Stromal cell of bone marrow (primary cell): ENCODE measurements around the gene ZBTB24.

ENCODE experiments used
- DNase-seq: peaks from one replicate; pipeline ENCODE4 v3.0.0-alpha.2; 2012; ENCODE audit warnings: low read depth

The ZBTB24 gene

DNA sequence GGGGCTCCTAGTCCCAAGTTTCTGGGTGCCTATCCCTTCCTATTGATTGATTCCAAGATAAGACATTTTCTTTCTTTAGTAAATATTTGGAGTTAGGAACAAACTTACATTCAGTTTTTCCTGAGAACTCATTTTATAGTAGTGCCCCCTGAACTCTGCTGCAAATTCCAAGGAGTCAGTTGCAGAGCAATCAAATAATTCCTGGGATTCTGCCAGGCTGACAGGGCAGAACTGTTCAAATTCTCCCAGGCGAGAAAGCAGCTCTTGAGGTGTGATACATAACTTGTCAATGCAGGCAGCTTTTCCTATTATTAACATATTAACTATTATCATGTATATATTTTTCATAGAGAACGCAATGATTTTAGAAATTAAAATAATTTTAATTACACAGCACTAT is 15.9 kb upstream of the ZBTB24 start:
- DNase-seq = no peak

DNA sequence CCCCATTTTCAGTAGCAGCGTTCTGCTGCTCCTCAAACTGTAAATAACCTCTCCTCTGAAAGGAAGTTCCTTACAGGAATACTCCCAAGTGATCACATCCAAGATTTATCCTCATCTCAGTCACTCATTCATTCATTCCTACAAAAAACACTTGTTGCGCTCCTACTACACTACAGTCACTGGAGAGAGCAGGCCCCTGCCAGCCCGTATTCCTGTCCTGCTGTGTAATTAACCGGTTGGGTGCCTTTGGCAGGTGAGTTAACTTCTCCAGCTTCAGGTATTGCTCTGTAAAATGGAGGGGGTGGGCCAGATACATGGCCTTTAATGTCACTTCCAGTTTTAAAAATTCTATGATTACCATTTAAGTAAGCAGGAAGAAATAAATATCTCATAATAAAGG is 15.0 kb upstream of the ZBTB24 start:
- no peak for DNase-seq

DNA sequence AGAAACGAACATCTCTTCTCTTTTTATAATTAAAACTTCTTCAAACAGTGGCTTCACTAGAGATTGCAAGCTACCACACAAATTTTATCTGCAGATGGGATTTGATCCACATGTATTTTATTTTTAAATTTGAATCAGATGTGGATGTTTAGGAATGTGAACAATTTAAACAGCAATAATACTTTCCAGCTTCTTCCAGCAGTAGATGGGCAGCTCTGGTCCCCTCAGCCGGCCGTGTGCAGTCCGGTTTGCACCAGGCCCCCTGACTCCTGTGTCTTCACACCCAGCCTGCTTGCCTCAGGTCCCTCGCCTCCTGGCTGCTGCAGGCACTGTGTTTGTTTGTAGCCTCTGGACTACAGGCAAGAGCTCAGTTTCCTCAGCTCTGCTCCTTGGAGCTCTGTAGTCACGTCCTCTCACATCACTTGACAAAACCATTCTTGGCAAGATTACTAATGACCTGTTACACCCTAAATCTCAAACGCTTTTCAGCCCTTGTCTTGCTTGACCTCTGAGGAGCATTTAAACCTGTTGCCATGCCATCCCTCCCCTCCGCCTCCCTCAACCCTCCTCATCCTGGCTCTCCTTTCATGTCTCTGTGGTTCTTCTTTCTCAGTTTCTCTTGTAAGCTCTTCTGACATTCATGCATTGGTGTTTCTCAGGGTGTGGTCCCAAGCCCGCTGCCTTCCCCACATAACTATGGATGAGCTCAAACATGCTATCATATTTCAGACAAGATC is 13.2 kb upstream of the ZBTB24 start:
- DNase-seq = no peak

DNA sequence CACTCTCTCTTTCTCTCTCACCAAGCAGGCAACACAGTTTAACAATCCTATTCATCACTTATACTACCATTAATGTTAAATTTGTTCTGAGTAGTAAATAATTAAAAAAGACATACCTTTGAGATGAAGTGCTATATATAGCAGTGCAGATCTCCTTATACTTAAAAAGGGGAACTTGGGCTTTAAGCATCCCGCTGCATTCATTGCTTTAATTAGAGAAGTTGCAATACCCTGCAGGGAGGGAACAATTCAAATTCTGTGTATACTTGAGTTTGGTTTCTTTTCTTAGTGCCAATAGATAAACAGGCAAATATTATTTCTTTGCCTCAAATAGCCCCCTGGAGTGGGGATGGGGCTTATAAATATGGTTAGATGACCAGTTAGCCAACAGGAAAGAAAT is 10.8 kb upstream of the ZBTB24 start:
- no peak for DNase-seq

DNA sequence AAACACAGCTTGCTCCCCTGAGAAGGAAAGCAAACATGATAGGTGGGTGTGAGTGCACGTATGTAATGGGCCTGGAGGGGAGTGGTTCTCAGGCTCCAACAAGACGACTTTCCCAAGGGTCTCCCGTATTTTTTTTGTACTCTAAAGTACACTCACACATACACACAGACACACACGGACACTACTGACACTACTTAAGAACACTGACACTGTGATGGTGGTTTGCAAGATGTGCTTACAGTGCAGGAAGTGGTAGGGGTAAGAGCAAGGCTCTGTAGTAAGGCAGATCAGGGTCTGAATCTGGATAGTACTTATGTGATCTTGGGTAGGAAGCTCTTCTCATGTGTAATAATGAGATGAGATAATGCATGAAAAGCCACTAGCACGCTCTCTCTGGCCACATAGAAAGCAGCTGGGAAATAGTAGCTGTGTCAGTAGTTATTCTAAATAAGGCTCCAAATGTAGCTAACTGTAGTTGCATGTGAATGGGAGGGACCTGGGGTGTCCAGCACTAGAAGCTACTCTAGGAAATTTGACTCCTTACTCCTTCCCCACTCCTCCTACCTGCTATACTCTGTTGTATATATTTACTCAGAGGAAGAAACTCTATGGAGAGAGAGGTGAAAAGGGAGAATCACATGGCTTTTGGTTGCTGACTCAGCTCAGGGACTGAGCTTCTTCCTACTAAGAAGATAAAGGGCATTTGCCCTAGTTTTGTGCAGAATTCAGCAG is 8.4 kb upstream of the ZBTB24 start:
- DNase-seq = no peak

DNA sequence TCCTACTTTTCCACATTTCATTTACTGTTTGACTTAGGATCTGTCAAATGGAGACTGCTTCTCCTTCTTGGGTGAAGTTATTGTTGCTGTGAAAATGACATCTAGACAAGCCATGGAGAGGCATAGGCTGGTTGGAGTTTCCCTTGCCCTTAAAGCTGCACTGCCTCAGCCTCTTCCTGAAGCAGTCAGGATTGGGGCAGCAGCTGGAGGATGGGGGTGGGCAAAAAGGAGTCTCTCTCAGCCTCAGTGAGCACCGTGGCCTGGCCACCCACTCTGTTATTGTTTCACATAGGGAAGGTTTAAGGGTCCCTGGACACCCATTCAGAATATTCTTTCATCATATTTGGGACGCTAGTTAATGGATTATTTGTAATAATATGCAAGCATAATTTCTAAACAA is 7.7 kb upstream of the ZBTB24 start:
- no peak for DNase-seq

DNA sequence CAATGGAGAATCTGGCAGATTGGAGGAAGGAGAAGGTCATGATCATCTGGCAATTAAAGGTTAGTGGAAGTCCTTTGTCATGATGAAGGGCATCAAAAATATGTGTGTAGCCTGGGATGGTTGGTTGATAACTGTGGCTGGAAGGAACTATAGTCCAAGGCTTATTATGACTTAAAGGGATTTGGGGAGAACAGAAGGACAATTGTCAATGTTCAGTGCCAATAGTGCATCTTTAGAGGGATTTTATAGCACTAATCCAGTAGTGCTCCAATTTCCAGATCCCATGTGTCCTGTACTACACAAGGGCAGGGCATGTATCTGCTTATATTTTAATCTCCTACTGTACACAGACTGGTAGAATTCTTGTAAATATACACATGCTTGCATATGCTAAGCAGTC is 5.0 kb upstream of the ZBTB24 start:
- DNase-seq = no peak

DNA sequence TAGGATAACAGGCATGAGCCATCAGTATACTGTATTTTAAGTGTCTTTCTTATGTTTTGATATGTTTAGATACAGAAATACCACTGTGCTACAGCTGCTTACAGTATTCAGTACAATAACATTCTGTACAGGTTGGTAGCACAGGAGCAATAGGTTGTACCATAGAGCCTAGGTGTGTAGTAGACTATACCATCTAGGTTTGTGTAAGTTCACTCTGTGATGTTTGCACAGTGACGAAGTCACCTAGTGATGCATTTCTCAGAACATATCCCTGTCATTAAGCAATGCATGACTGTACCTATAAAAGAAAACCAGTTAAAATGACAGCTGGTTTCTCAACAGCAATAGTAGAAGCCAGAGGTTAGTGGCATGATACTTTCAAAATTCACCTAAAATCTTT is 3.0 kb upstream of the ZBTB24 start:
- DNase-seq = no peak

DNA sequence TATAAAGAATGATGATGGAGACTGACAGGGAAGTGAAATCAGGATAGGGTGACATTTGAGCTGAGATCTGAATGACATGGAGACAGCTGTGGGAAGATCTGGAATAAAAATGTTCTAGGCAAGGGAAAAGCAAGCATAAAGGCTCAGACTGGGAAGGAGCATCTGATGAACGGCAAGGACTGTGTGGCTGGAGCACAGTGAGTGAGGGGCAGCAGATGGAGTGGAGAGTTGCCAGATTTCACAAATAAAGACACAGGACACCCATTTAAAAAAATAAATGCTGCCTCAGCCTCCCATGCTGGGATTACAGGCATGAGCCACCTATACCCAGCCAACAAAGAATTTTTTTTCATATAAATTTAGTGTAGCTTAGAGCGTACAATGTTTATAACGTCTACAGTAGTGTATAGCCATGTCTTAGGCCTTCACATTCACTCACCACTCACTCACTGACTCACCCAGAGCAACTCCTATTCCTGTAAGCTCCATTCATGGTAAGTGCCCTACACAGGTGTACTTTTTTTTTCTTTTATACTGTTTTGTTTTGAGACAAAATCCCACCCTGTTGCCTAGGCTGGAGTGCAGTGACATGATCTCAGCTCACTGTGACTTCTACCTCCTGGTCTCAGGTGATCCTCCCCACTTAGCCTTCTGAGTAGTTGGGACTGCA is 2.4 kb upstream of the ZBTB24 start:
- DNase-seq = no peak

DNA sequence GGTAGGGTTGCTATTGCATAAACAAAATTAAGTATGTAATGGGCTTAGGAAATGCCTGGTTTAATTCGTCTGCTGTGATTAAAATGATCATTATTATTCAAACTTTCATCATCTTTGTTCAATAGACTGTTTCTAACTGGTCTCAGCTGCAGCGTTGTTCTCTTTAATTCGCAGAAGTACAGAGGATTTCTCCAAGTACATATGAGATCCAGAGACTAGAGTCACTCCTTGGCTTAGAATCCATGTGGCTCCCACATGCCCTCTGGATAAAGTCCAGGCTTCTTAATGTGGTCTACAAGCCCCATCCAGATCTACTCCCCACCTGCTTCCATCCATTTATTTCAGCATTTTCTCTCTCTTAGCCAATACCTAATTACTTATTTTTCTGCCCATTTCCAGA is 1.1 kb upstream of the ZBTB24 start:
- no peak for DNase-seq

DNA sequence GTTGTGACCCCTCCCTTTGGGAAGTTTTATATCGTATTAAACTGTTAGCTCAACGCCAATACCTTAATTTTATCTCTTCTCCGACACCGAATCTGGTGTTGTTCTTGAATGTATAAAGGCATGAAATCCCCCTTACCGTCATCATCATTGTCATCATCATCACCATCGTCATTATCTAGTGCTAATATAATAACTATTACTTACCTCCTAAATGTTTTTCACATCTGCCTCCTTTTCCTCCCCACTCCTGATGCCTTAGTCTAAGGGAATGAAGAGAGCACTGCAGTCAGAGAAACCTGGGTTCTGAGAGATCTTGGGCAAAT is 677 bp upstream of the ZBTB24 start:
- DNase-seq = no peak

DNA sequence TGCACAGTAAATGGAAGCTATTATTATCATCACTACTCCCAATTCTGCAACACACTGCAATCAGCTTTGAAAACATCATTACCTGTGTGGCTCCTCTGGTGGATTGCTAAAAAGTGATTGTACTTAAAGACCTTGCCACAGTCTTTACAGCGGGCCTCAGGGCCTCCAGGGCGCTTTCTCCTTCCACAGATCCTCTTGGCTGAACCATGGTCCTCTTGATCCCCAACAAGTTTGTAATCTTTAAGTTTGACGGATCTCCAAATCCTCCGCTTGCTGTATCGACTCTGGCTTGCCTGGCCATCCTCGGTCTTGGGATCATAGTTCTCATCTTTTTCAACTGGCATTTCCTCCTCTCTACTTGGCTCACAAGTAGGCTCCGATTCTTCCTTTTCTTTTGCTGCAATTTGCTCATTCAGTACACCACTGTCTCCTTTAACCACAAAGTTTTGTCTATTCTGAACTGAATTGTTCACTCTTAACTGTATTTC is 2.0 kb downstream of the ZBTB24 start:
- no peak for DNase-seq

DNA sequence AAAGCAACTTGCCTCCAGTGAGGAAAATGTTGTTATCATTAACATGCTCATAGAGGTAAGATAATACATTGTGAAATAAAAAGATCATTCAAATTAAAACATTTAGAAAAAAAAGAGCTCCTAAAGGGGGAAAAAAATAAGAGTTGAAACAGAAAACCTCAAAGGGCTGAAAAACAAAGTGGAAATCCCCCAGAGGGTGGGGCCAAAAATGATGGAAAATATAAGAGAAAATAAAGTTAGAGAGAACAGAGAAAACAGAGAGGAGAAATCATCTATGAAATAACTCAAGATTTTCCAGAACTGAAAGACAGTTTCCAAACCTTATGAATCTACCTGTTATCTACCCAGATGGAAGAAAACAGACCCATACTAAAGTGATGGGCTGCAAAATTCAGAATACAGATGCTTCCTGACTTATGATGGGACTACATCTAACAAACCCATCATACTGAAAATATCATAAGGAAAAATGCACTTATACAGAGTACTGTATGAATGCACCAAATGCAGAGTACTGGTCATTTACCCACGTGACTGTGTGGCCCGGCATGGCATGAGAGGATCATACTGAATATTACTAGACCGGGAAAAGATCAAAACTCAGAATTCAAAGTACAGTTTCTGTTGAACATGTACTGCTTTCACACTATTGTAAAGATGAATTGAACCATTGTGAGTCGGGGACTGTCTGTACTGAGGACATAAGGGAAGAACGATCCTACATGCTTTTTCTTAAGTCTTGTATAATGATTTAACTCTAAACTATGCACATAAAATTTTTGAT is 4.0 kb downstream of the ZBTB24 start:
- no peak for DNase-seq

DNA sequence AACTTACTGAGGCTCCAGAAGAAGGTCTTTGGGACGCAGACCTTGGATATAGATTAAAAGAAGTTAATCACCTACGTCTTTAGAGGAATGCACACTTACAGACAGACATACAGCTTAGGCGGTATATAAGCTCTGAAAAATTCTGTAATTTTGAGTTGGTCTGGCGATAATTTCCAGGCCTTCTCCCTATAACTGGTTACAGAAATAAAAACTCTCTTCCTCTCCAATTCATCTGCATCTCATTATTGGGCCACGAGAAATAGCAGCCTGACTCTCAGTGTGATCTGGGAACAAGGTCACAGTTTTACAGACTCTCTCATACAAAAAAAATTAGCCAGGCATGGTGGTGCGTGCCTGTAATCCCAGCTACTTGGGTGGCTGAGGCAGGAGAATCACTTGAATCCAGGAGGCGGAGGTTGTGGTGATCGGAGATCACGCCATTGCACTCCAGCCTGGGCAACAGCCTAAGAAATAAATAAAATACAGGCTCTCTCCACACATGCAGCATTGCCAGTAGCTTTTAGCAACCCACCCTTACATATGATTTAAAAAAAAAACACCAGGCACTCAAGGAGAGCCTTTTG is 4.7 kb downstream of the ZBTB24 start:
- DNase-seq = no peak

DNA sequence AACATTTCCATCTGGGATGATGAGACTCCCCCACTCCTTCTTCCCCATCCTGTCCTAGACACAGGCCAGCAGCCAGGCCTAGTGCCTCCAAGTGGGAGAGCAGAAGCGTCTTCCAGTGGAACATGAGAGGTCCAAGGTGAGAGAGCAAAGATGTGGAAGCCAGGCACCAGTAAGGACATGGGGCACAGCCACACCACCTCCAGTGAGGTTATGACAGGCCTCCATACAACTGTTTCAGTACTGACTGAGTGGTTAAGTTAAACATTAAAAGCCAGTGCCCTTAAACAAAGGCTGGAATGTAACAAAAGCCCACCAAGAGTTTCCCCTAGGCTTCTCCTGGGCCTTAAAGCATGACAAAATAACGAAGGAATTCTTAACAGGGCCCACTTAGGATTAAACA is 5.3 kb downstream of the ZBTB24 start:
- DNase-seq = no peak

DNA sequence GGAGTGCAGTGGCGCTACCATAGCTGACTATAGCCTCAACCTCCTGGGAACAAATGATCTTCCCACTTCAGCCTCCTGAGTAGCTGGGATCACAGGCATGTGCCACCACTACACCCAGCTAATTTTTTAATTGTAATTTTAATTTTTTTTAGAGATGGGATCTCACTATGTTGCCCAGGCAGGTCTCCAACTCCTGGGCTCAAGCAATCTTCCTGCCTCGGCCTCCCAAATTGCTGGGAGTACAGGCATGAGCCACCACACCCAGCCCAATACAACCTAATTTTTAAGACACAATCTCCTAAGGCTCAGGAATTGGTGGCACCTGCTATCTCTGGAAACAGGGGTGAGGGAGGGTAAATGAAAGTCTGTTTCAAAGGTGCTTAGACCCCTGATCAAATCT is 5.8 kb downstream of the ZBTB24 start:
- DNase-seq = no peak

DNA sequence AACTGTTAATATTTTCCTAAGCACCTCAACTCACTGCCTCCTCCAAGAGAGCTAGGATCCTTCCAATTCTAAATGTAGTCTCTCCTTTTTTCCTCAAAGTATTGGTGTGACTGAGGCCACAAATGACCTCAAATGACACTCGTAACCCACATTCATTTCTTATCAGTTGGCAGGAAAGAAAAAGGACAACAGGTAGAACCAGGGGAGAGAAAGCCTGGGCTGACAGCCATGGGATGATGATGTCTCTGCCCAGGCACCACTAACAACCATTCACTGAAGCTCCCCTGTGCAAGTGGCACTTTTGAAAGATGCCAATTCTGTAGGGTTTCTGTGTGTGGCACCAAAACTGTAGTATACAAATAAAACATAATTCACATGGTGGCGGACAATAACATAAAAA is 7.4 kb downstream of the ZBTB24 start:
- DNase-seq = no peak

DNA sequence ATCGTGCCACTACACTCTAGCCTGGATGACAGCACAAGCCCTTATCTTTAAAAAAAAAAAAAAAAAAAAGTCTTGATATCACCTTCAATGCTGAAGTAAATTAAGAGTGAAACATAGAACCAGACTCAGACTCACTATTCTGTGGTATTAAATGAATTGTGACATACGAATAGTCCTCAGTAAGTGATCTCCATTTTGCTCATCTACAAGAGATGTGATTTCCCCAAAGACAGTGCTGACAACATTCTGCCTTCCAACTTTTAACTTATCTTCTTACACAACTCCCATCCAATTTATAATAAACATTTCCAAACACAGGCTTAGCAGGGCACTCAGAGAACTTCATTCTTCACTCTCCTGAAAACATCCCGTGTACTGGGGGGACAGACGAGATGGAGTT is 8.0 kb downstream of the ZBTB24 start:
- no peak for DNase-seq

DNA sequence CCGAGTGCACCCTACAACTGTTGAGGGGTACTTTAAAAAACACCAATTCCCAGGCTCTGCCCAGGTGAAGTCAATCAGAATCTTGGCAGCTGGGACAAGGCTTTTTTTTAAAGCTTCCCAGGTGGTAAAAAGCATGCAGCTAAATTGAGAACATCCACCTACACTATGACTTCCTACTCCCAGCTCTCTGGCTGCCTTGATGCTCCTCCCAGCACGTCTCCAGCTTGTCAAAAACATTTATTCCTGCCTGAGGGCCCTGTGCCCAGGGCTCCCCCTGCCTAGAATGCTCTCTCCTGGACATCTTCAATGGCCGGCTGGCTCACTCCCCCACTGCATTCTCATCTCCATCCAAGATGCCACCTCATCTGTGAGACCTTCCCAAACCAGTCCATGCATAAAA is 9.9 kb downstream of the ZBTB24 start:
- DNase-seq = no peak

DNA sequence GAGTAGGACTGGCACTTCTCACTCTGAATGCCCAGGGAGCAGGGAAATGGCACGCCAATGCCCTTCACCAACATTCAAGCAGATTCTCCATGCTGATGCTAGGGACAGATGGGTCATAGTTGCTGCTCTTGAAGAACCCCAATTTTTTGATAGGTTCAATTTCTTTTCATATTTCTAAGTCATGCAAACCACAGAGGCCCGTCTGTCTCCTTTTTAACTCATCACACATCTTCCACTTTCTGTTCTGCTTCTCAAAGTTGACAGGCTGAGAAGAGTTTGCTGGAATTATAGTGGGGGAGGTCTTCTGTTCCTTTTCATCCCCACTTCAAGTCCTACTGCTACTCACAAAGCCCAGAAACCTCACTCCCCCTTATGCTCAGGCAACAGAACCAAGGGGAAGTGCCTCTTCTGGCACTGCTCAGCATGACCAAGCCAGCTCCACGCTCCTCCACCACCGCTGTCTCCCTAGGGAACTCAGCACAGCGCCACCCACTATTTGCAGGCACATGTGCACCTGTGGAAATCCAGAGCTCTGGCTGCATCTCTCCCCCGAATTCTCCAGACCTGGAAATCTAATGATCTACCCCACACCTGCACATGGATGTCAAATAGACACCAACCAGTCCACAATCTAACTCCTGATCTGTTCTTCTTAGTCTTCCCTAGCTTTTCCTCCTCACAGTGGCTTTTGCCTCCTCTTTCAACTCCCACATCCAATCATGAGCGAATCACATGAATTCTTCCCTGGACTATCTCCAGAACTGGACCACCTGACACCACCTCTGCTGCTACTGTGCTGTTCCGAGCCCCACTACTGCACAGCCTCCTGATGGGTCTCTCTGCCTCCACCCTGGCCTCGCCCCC is 10.7 kb downstream of the ZBTB24 start:
- DNase-seq = no peak

DNA sequence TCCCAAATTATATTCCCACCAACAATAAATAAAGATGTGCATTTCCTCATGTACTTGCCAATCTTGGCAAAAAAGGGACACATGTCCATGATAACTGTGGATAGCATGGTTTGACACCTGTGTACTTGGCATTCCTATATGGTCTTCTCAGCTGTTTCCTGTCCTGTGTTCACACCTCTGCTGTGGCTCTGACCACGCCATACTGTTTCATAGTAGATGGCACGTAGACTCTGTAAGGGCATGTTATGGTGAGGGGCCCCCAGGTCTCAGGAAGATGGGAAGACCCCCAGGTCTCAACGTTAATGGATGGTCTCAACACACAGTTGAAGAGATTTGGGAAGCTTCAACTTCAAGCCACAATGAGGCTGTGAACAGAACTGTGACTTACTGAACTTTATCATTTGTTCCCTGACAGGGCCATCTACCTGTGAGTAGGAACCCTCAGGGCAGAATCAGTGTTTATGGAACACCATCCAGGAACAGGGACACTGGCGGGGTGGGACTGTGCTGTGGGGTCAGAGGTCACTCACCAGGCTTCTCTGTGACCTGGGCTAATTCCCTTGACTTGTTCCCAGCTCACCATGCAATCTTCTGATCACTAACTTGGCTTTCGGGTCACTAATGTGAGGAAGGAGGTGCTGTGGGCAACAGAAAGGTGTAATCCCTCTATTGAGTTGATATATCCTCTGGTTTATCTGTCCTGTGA is 11.8 kb downstream of the ZBTB24 start:
- no peak for DNase-seq
